ENCODE results near the gene DAB1.

DAB1 gene

GRCh38 chr1:57423656-57424211, at the start of gene DAB1:
DAB1 (minus strand) TSS chr1:57424060; CDS start chr1:57291030, 133,030 bp downstream.
- peak; percentile 57 for DNase-seq

GRCh38 chr1:57473448-57473847, 49.6 kb upstream of the DAB1 start:
- DNase-seq, result no peak

- DNase-seq, result no peak
Measured at GRCh38 chr1:57471995-57472394, 48.1 kb upstream of the DAB1 start.

- DNase-seq, result no peak
Measured at GRCh38 chr1:57470036-57470435, 46.2 kb upstream of the DAB1 start.

GRCh38 chr1:57468641-57469523, 45.0 kb upstream of the DAB1 start:
- DNase-seq, result no peak

- DNase-seq, result no peak
Measured at GRCh38 chr1:57467830-57468229, 44.0 kb upstream of the DAB1 start.

- DNase-seq, result no peak
Measured at GRCh38 chr1:57464756-57465155, 40.9 kb upstream of the DAB1 start.

GRCh38 chr1:57463343-57463742, 39.5 kb upstream of the DAB1 start:
- DNase-seq, result no peak

- DNase-seq, result no peak
Measured at GRCh38 chr1:57461405-57461804, 37.5 kb upstream of the DAB1 start.

- DNase-seq, result no peak
Measured at GRCh38 chr1:57451516-57451915, 27.7 kb upstream of the DAB1 start.

GRCh38 chr1:57450981-57451380, 27.1 kb upstream of the DAB1 start:
- DNase-seq, result no peak

- no peak for DNase-seq
Measured at GRCh38 chr1:57447551-57447950, 23.7 kb upstream of the DAB1 start.

GRCh38 chr1:57443004-57443403, 19.1 kb upstream of the DAB1 start:
- no peak for DNase-seq

- no peak for DNase-seq
Measured at GRCh38 chr1:57440096-57440495, 16.2 kb upstream of the DAB1 start.

GRCh38 chr1:57431400-57431799, 7.5 kb upstream of the DAB1 start:
- no peak for DNase-seq

GRCh38 chr1:57424231-57425027, 569 bp upstream of the DAB1 start:
- DNase-seq, result peak; percentile 57

GRCh38 chr1:57423135-57423655, 665 bp downstream of the DAB1 start:
- no peak for DNase-seq

GRCh38 chr1:57422271-57423134, 1.4 kb downstream of the DAB1 start:
- peak; percentile 2 for DNase-seq

GRCh38 chr1:57421806-57422205, 2.1 kb downstream of the DAB1 start:
- DNase-seq, result no peak

GRCh38 chr1:57420981-57421785, 2.7 kb downstream of the DAB1 start:
- no peak for DNase-seq

GRCh38 chr1:57418971-57419370, 4.9 kb downstream of the DAB1 start:
- no peak for DNase-seq

- no peak for DNase-seq
Measured at GRCh38 chr1:57411262-57411661, 12.6 kb downstream of the DAB1 start.
